Renal cortical epithelial cell (primary cell): ENCODE results near the gene BNC2. TPM values are rescaled to one million over a fixed set of nuclear protein-coding genes. Genes with fewer than 3 reads are reported as not detected.
"Not testable (repeated sequence)": the region's sequence is repeated elsewhere in the genome, so short reads cannot be mapped to it uniquely, and the experiment has no call there.

Experiments used
- DNase-seq: peaks from one replicate; pipeline ENCODE4 v3.0.0-alpha.2; 2011; ENCODE audit warnings: low read depth
- total RNA-seq: library from RNA; depleted of rRNA; stranded (reverse); fragments of >200 nt; gene quantifications from 2 replicates; pipeline ENCODE4 v1.2.3, GENCODE V29; 2014

BNC2 gene
- total RNA-seq, 1 donor from 2014 or later, result 22.4 TPM

DNA sequence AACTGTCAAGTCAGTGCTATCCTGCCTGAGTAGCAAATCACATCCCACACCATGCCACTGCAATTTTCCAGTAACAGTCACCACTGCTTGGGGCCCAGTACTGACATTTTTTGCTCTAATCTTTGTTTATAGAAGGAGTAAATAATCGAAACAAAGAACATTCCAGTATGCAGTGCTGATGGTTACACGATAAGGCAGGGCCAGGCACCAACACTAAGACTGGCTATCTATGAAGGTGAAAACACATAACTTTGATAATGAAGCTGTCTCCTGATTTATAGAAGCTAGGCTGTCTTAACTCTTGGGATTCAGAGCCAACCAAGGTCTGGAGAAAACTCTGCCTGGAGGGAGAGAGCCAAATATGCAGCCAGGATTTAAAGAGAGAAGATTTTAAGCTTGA is 365.3 kb downstream of the BNC2 start:
- peak; percentile 58 for DNase-seq

DNA sequence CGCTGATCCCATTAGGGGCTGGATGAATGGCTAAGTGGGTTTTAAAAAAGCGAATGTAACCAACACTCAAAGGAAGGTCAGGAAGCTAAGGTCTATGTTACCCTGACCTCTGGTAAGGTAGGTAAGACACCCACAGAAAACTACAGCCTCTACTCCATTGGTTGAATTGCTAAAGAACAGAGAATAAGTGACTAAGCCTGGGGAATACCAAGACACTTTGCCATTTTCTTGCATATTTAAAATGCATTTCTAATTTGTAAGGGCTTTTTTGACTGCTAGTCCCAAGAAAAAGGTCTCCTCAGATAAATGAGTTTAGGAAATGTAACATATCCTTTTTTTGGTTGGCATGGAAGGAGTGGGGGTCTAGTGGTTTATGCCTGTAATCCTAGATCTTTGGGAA is 368.7 kb downstream of the BNC2 start:
- DNase-seq, result no peak

DNA sequence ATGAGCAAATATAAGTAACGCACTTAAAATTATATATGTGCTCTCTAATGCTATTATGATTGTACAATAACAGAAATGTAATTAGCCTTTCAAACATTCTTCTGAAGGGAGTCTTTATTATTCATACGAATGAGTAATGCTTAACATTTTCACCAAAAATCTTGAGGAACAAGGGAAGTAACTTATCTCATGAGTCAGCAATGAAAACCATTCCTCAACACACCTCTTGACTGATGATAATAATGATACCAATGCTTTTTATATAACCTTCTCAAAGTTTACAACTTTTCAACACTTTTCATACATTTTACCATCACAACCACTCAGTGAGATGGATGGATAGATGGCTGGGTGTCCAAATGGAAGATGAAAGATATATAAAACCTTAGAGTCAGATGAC is 369.3 kb downstream of the BNC2 start:
- peak; percentile 50 for DNase-seq

DNA sequence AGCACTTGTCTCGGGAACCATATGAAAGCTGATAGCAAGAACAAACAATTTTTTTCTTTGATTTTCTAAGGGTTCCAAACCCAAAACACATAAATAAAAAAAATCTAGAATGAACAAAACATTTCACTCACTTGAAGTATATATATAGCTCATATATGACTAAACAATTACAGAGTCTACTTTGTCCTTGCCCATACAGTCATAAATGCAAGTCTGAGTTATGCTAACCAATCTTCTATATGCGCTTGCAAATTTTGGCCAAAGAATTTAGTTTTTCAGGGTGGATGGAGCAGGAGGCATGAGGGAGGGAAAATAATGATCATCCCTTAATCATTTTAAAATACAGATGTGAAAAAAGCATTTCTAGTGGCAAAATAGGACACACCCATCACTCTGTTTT is 370.1 kb downstream of the BNC2 start:
- DNase-seq, result no peak

DNA sequence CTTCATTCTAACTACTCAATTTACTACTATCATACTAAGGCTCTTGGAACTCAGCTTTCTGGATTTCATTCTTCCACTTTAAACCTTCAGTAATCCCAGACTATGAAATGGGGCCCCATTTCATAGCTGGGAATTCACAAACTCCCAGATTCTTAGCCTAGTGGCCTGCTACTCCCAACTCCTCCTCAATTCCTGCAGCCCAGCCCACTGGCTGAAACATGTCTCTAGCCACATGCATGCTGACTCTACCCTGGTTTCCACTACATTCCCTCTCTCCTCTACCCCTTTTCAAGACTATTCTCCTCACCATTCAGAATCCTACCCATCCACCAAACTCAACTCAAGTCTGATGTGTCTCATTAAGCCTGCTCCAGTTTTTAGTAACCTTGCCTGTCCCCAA is 370.6 kb downstream of the BNC2 start:
- no peak for DNase-seq

DNA sequence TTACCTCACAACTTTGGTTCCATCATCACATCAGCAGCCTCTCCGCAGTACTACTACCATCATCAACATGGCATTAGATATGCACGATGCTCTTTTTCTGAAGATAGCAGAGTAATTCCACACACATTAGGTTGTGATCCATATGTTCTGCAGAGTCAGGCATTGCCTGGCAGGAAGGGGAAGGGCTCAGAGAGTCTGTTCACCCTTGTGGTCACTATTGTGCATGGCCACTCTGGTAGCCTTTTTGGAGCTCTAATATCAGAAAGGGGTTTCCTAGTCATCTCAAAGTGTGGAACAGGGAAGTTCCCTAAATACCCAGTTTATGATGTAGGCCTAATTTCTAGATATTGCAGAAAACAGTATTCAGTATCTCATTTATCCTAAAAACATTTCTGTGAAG is 373.6 kb downstream of the BNC2 start:
- DNase-seq, result no peak

DNA sequence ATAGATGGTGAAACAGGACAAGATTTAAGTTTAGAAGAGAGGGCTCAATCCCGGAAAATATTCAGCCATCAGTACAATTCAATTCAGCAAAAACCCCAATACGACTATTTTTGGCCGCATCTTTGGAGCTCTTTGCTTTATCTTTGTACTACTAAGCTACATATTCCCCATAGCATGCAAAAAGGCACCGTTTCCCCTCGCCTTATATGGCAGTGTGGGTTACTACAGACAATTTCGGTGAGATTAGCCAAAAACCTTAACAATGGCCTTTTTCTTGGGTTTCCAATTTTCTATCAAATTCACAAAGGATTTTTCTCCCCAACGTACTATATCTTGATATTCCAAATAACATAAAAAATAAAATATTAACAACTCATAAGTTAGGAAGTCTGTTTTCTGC is 382.6 kb downstream of the BNC2 start:
- no peak for DNase-seq

DNA sequence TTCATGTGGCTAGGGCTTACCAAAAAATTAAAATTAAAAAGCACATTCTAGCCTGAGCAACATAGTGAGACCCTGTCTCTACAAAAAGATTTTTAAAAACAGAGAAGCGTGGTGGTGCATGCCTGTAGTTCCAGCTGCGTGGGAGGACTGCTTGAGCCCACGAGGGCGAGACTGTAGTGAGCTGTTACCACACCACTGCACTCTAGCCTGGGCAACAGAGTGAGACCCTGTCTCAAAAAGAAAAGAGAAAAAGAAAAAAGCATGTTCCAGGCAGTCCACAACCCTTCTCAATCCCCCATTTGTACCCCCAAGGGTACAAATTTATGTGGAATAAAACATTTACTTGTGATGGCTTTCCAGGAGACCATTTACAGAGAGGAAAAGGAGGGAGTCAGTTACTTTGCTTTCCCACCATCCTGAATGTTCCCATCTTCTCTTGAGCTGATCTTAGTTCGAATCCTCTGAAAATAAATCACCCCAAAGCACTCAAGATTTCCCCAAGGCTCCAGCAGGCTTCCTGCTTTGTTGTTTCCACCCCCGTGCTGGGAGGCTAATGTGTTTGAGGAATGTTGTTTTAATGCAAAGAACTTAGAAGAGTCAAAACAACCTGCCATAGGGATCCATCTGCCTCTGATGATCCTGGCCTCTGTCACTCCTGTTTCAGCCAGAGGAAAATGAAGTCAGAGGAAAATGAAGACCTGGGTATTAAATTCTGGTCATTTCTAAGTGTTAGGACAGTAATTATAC is 384.7 kb downstream of the BNC2 start:
- no peak for DNase-seq

DNA sequence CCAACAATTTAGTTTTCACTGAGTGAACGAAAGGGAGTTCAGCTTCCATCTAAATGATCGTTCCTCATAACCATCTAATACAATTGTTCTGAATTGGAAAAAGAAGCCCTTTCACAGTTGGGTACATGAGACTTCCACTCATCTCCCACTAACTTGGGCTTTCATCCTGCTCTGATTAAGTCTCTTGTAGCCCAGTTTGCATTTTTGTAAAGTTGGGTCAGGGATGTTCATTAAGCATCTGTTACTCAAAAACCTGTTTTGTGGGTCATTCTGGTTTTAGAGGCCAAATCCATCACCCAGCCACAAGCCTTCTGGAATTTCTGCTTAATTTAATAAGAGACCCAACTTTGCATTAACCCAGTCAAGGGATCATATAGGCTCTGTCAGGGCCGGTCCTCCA is 385.3 kb downstream of the BNC2 start:
- DNase-seq, result no peak

DNA sequence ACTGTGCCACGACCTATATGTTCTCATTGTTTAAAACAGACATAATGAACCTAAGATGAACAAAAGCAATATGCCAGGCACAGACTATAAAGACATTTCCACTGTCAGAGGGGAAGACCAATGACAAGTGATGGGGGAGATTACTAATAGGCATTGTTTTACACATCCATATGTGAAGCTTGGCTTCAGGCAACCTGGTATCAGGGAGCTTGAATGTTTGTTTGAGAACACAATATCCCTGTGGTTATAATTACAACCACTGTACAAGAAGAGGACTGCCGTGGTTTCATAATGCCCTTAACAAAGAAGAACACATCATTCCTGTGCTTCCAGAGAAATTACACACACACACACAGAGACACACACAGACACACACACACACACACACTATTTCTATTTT is 385.7 kb downstream of the BNC2 start:
- peak; percentile 59 for DNase-seq

DNA sequence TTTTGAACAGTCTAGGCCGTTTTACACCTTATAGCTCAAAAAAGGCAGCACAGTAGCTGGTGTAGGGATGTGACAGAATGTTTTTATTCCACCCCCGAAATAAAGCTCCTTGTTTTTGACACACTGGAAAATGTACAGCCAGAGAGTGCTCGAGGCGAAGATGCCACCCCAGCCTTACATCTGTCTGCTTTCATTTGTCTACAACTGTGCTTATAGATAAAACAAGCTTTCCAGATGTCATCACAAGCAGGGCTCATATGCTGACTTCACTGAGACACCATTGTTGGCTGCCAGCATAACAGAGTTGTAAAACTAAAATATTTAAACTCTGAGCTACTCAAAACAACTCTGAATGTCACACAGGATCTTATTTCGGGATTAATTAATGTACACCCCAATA is 386.3 kb downstream of the BNC2 start:
- no peak for DNase-seq

DNA sequence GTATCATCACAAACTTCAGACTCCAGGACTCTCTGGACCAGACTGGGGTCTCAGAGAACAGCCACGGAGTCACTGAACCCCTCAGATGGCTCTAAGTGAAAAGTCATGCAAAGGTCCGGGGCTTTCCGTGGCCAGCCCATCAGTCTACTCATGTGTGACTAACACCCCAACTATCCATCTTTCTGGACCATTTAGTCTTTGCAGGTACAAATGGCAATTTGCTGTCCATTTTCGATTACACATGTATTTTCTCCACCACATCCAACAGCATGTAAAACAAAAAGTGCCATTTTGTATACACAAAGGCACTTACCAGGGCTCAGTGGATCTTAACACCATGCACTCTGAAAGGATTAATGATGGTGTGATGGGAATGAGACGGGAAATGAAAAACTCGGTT is 387.7 kb downstream of the BNC2 start:
- DNase-seq, result no peak

DNA sequence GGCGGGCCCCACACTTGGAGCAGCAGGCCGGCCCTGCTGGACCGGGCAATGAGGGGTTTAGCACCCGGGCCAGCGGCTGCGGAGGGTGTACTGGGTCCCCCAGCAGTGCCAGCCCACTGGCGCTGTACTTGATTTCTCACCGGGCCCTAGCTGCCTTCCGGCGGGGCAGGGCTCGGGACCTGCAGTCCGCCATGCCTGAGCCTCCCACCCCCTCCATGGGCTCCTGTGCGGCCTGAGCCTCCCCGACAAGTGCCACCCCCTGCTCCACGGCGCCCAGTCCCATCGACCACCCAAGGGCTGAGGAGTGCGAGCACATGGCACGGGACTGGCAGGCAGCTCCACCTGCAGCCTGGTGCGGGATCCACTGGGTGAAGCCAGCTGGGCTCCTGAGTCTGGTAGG is 389.9 kb downstream of the BNC2 start:
- DNase-seq, result not testable (repeated sequence)

DNA sequence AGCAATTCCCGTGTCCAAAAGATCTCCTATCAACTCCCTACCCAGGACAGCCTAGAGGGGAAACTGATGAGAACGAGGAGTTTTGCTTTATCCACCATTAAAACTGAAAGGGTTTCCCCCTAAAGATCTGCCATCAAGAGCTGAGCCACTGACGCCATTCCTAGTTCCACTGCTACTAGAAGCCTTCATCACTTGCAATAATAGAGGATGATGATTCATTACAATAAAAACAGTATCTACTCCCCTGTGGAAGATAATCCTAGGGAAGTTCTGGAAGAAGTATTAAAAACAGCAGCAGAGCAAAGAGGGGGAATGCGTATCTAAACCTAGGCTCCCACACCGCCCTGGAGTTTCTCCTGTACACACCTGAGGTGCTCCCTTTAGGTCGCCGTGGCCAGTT is 394.5 kb downstream of the BNC2 start:
- DNase-seq, result no peak

DNA sequence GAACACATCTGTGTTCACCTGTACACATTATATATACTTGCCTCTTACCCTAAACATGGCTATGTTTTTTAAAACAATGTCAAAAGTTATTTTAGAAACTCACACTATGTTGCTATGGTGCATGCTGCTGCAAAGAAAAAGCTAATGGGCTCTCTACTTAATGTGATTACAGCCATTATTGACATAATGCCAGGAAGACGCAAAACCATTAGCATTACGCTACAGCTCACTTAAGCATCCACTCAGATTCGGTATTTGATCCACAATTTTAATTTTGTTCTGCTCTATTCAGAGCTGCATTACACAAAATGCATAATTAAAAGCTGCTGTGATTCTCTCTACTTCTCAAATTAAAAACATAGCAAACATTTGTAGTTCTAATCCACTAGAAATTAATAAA is 395.2 kb downstream of the BNC2 start:
- no peak for DNase-seq

DNA sequence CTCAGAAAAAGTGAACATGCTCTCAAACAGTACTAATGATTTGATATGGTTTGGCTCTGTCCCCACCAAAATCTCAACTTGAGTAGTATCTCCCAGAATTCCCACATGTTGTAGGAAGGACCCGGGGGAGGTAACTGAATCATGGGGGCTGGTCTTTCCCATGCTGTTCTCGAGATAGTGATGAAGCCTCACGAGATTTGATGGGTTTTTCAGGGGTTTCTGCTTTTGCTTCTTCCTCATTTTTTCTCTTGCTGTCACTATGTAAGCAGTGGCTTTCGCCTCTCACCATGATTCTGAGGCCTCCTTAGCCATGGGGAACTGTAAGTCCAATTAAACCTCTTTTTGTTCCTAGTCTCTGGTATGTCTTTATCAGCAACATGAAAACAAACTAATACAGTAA is 401.3 kb downstream of the BNC2 start:
- no peak for DNase-seq

DNA sequence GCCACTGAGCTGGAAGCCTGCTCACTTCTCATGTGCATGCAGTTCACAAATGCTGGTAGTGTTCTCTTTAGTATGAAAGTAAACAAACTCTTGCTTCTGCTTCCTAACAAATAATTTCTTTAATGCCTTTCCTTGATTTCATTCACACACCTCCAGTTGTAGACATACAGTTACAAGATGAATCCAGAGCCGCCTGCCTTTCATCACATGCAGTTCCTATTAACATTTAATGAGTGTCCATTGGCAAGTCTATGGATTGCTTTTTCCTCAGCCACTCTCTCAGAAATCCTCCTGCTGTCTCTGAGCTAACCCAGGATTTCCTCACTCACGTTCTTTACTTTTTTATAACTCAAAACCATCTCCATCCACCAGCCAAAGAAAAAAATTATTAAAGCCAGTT is 408.6 kb downstream of the BNC2 start:
- DNase-seq, result no peak

DNA sequence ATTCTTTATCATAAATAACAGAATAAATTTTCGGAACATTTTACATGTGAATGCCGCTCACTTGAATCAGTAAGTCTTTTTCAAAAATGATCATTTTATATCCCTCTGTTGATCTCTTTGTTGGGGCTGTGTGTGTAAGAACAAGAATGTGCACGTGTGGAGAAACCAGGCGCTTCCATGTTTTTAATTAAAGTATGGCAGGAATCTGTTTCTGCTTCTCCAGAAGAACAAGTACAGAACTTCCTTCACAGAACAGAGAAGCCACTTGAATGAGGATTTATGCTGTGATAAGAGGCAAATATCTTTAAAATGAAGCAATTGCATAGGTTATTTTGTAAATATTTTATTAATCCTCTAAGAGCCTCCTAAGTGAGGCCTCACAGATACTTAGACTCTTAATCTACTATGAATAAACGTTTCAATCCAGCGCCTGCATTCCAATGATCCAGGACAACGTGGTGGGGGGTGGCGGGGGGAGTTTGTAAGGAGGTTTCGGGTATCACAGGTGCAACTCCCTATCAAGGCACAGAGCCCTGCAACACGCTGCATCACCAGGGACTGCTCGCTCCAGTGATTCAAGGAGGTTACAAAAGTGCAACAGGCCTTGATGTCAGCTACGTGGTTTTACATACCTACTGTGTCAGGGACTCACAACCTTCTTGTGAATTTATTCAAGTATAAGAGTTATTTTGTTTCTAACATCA is 409.2 kb downstream of the BNC2 start:
- peak; percentile 85 for DNase-seq

DNA sequence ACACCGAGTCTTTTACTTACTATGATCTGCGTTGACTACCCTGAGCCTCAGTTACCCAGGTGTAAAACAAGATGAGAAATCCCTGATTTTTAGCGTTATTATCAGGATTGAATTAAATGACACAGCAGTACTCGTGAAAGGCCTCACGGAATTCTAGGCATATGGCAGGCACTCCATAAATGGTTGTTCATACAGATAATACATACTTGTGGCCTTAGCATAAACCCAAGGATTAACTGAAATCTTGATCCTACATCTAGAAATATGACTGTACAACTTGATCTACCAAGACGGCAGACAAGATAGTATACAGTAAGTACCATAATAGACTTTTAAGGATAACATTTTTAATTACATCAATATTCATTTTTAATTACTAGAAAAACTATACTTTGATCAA is 409.8 kb downstream of the BNC2 start:
- no peak for DNase-seq

DNA sequence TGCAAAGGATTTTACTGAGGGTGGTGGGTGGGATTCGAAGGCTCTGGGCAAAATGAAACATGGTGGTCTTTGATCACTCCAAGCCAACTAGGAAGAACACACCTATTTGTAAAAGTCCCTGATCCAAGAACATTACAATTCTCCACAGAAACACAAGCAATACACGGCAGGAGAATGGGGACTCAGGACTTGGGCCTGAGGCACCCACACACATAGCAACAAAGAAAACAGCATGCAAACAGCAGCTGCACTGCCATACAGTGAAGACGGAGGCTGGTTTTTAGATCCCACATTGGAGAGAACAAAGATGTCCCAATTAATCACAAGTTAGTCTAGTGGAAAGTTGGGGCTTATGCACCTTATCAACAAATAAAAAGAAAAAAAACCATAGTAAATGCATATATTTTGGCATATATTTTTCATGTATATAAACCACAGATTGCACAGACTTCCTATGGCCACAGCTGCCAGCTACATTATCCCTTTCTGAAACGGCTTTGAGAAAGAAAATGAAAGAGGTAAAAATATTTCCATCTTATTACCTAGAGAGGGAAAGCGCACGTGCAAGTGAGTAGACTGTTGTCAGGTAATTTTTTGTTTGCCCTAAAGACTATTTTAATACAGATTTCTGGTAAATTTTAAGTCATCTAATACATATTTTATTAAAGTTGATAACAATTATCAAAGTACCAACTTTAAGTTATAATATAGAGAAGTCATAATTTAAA is 410.9 kb downstream of the BNC2 start:
- peak; percentile 48 for DNase-seq

DNA sequence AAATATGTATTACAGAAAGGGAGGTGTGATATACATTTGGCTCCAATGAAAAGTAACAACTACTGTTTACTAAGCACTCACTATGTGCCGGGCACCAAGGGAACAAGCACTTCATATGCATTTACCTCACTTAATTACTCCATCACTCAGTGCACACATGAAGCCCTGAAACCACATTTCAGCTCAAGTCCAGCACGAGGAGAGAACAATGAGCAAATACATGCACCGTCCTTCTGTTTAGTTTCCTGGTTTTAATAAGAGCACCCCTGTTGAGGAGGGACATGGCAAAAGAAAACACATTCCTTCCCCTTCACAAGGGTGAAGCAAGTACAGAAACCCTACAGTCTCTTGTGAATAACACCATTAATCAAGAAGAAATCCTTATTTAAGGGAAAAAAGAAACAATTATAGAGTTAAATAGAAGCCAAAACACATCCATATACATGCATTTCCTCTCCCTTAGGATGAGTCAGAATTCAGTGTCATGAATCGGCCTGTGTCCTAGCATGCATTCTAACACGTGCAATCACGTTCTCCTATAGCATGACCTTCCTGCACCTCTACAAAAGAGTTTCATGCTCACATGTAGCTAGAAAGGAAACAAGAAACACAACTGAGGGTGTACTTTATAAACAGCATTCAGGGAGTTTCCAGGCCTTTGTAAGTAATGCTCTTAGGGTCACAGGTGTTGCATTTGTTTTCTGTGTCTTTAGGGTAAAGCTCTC is 411.6 kb downstream of the BNC2 start:
- peak; percentile 55 for DNase-seq

DNA sequence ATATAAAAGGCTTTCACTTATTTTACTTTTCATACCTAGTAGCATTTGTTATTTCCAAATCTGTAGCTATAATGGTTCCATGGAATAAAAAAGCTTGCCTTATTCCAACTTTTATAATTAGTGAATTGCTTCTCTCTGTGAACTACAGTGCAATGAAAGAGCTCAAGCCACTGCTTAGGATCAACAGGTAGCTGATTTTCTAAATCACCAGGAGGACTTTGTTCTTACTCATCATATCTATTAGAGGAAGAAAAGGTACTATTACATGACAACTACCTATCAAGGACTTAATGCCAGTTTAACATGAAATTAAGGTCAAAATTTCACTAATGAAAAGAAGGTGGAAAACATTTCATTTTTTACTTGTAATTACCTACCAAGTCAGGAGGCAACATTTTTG is 414.6 kb downstream of the BNC2 start:
- DNase-seq, result no peak
